Endothelial cell of umbilical vein (primary cell): ENCODE results near the gene HAND1. TPM values are rescaled to one million over a fixed set of nuclear protein-coding genes. Genes with fewer than 3 reads are reported as not detected.
A peak's percentile ranks its signal among the peaks of the same experiment; 100 is the strongest.

Source experiments
- BruUV-seq: library from RNA; stranded (reverse); fragments of 400-500 nt; replicated peaks from 2 replicates; lab custom pipeline; 2021; lab: Mats Ljungman, UMichigan
- CTCF ChIA-PET: fragments of 300-600, 350-600 bp; sonication (Branson Sonifier 250); formaldehyde crosslinking; loops from one replicate; lab custom pipeline; 2021; ENCODE audit warnings: antibody characterized with exemption, inconsistent platforms; lab: Charles Lee
- POLR2A ChIA-PET: fragments of 300-600, 350-600 bp; sonication (Branson Sonifier 250); formaldehyde crosslinking; loops from one replicate; lab custom pipeline; 2021; ENCODE audit warnings: antibody characterized with exemption, inconsistent platforms; lab: Charles Lee
- DNase-seq: peaks from one replicate; pipeline ENCODE4 v3.0.0-alpha.2; 2011; ENCODE audit warnings: low read depth, low spot score
- FAIRE-seq: peaks from 2 replicates; lab custom pipeline; 2011; peaks lifted over from hg19 to GRCh38; lab: Jason Lieb, UNC
- H2AFZ ChIP-seq: 2 replicates; pipeline ENCODE4 v1.6.0; 2012; ENCODE audit warnings: low read depth, low read length, control low read depth, inconsistent platforms
- H3K27ac ChIP-seq: 2 replicates; pipeline ENCODE4 v1.5.1; 2011; ENCODE audit warnings: low read depth, mild to moderate bottlenecking, control low read depth, low read length, moderate library complexity; ENCODE audit not compliant: insufficient read depth
- H3K27me3 ChIP-seq, 2 experiments: 2 replicates each; pipeline versions ENCODE4 v1.6.0 to v1.6.1; 2011; ENCODE audit warnings: low read length in 2 of 2, mixed read lengths in 1 of 2; ENCODE audit not compliant: control insufficient read depth in 2 of 2, insufficient read depth in 2 of 2
- H3K36me3 ChIP-seq, 2 experiments: 2 replicates in 1 of 2; 3 replicates in 1 of 2; pipeline ENCODE4 v1.5.1; 2011; ENCODE audit warnings: low read length in 2 of 2, mild to moderate bottlenecking in 1 of 2, moderate library complexity in 1 of 2; ENCODE audit not compliant: control insufficient read depth in 2 of 2, insufficient read depth in 2 of 2; ENCODE audit errors: extremely low read depth in 1 of 2
- H3K4me1 ChIP-seq: 3 replicates; pipeline ENCODE4 v1.5.1; 2011; ENCODE audit warnings: mild to moderate bottlenecking, low read length; ENCODE audit not compliant: control insufficient read depth, insufficient read depth; ENCODE audit errors: extremely low read depth
- H3K4me2 ChIP-seq: 2 replicates; pipeline ENCODE4 v1.6.1; 2011; ENCODE audit warnings: low read length, control low read depth, mixed read lengths; ENCODE audit not compliant: insufficient read depth
- H3K4me3 ChIP-seq, 3 experiments: fragments of 200-600 bp in 1 of 3; sonication (generic), shearing (Covaris generic) in 1 of 3; replicated peaks in 1 of 3; 2 replicates each; pipeline ENCODE4 v1.5.1; 2011 to 2016; ENCODE audit warnings: control low read depth in 3 of 3, low read length in 3 of 3, mild to moderate bottlenecking in 2 of 3, inconsistent platforms in 1 of 3, low read depth in 1 of 3, moderate library complexity in 1 of 3; ENCODE audit not compliant: insufficient read depth in 1 of 3
- H3K79me2 ChIP-seq: 2 replicates; pipeline ENCODE4 v1.6.0; 2012; ENCODE audit warnings: low read length, inconsistent platforms; ENCODE audit not compliant: control insufficient read depth, insufficient read depth
- H3K9ac ChIP-seq: replicated peaks from 2 replicates; pipeline ENCODE3; 2011; ENCODE audit warnings: low read length, control low read depth; ENCODE audit not compliant: insufficient read depth; ENCODE audit errors: extremely low read depth
- H3K9me1 ChIP-seq: replicated peaks from 3 replicates; pipeline ENCODE4 v1.6.0; 2011; ENCODE audit warnings: mild to moderate bottlenecking, low read length; ENCODE audit not compliant: control insufficient read depth, insufficient read depth; ENCODE audit errors: extremely low read depth
- H3K9me3 ChIP-seq: replicated peaks from 2 replicates; pipeline ENCODE4 v1.5.1; 2012; ENCODE audit warnings: low read length, inconsistent platforms; ENCODE audit not compliant: control insufficient read depth, insufficient read depth
- H4K20me1 ChIP-seq: replicated peaks from 2 replicates; pipeline ENCODE3; 2011; ENCODE audit warnings: mild to moderate bottlenecking, low read length; ENCODE audit not compliant: control insufficient read depth, insufficient read depth; ENCODE audit errors: extremely low read depth
- EZH2 ChIP-seq: IDR thresholded peaks from 2 replicates; pipeline ENCODE4 v1.6.1; 2012; ENCODE audit warnings: borderline replicate concordance, low read depth, mild to moderate bottlenecking, moderate library complexity, low read length, inconsistent platforms; ENCODE audit not compliant: severe bottlenecking
- MYC ChIP-seq: IDR thresholded peaks from one replicate; pipeline ENCODE4 v1.6.1; 2011; ENCODE audit warnings: mild to moderate bottlenecking, low read depth, low read length
- POLR2AphosphoS5 ChIP-seq: IDR thresholded peaks from 2 replicates; pipeline ENCODE4 v1.6.1; 2012; ENCODE audit warnings: low read depth, mild to moderate bottlenecking, control low read depth, low read length, moderate library complexity; ENCODE audit not compliant: insufficient read depth
- dilution Hi-C: fragments of 300-500 bp; cut with MboI; formaldehyde crosslinking; loops from one replicate; pipeline ENCODE4 v1.15.0; 2019; ENCODE audit warnings: low sequenced_read_pairs; ENCODE audit not compliant: extremely low pct_ligation_motif_present
- intact Hi-C: fragments of 100-400 bp; cut with micrococcal nuclease; formaldehyde crosslinking; loops from one replicate; pipeline ENCODE4 v1.10.0; 2022
- polyA plus RNA-seq, 4 experiments: library from polyadenylated mRNA; depleted of rRNA in 3 of 4; stranded (reverse) in 3 of 4; unstranded in 1 of 4; fragments of >200 nt; gene quantifications; 2 replicates each; pipeline versions ENCODE4 v1.2.1 to v1.2.3, GENCODE V29; 2011 to 2012; ENCODE audit warnings: missing spikeins in 1 of 4
- total RNA-seq: library from RNA; stranded (reverse); gene quantifications from 2 replicates; pipeline ENCODE4 v1.2.3, GENCODE V29; 2021
- TF ChIP-seq, protein P1 (sequence below): IDR thresholded peaks from 2 replicates; pipeline ENCODE4 v1.6.1; 2011; ENCODE audit not compliant: insufficient read depth, insufficient read length

The HAND1 gene
- total and polyA plus RNA-seq, 2 donors (not counting 3 experiments of a cell fraction or from before 2014, with no cell fraction given) = not detected

DNA sequence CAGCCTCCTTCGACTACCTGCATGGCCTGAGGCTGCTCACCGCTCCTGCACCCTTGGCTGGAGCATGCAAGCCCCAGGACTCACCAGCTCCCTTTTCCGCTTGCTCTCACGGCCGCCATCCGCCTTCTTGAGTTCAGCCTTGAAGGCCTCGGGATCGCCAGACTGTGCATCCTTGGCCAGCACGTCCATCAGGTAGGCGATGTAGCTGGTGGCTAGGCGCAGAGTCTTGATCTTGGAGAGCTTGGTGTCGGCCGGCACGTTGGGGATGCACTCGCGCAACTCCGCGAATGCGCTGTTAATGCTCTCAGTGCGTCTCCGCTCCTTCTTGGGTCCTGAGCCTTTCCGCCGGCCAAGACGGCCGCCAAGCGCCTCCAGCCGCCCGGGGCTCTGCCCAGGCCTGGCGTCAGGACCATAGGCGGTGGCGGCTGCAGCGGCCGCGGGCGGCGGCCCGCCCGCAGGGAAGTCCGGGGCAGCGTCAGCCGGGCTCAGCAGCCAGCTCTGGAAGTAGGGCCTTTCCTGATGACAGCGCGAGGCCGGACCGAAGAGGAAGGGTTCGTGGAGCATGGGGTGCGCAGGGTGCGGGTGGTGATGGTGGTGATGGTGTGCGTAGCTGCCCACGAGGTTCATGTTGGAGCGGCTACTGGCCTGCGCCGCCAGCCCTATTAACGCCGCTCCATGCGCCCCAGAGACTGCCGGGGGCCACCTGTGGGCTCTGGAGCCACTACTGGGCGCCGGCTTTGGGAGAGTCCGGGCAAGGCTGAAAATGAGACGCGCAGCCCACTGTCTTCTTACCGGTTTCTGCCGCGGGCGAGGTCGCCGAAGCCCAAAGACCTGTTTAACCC is 424 bp downstream of the HAND1 start:
- TF ChIP-seq EZH2 = peak; percentile 97
- TF ChIP-seq POLR2AphosphoS5 = no peak
- peak overlapping the region; percentile 30 for H3K4me2 ChIP-seq
- no peaks in the 10 kb centered on the region for H3K9me1 ChIP-seq
- no TSS peak for BruUV-seq
- no peaks in the 10 kb centered on the region for H3K79me2 ChIP-seq
- H3K4me3 ChIP-seq = no peak overlapping the region
- ChIA-PET POLR2A (no interaction called here), CTCF (interaction anchor here (0.7 to 1.3 kb wide), 2 partner anchors 9 to 43 kb away, joined by 3 to 4 read pairs; no protein-coding TSS in a partner anchor)
- no peaks in the 10 kb centered on the region for H3K4me1 ChIP-seq
- H3K9ac ChIP-seq = no peak overlapping the region
- H2AFZ ChIP-seq = no peak overlapping the region
- H3K27ac ChIP-seq = no peak overlapping the region
- peaks cover 97 to 98% of the 10 kb centered on the region in 2 experiments for H3K27me3 ChIP-seq
- H3K36me3 ChIP-seq = no peaks in the 10 kb centered on the region
- FAIRE-seq (no peak), DNase-seq (peak; percentile 18)
- no peaks in the 10 kb centered on the region for H3K9me3 ChIP-seq
- H4K20me1 ChIP-seq = no peaks in the 10 kb centered on the region
- dilution Hi-C loops = no loop called here
- intact Hi-C loops = no loop called here

DNA sequence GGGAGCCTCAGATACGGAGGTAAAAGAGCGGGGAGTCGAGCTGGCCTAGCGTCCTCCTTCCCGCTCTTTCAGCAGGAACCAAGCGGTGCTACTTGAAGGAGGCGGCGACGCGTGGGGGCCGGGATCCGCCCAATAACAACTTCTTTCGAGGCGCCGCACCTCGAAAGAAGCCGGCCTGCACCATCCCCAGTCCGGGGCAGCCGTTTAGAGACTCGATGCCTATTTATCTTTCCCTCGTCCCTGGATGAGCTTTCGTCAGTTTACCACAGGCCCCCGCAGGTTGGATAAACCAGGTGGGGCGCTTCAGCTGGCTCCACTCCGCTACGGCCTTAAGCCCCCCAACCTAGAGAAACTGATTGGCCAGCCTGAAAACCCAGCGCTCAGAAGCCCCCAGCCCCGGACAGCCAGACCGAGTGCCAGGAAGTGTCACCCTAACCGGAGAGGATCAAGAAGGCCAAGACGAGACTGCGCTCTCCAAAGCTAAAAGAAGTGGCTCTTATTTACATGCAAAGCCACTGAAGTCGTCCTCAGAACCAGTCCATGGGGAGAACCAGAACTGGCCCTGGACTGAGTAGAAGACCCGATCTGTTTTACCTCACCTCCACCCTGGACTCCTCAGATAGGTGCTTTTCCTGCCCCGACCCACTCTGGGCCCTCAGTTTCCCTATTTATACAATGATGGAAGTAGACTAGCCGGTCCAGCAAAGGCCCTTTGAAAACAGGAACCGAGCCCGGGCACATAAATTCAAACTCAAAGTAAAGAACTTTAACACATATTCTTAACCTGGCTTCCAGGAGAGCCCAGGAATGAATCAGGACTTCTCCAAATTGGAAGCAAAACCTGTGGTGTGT is 1.4 kb downstream of the HAND1 start:
- Histone ChIP-seq H3K36me3 (no peaks in the 10 kb centered on the region), H3K4me1 (no peaks in the 10 kb centered on the region), H3K79me2 (no peaks in the 10 kb centered on the region), H3K9me1 (no peaks in the 10 kb centered on the region), H3K9ac (no peak overlapping the region), H2AFZ (no peak overlapping the region), H3K27ac (no peak overlapping the region), H3K27me3 (peaks cover 92 to 98% of the 10 kb centered on the region in 2 experiments), H3K9me3 (no peaks in the 10 kb centered on the region), H3K4me2 (no peak overlapping the region), H4K20me1 (no peaks in the 10 kb centered on the region), H3K4me3 (no peak overlapping the region)
- dilution Hi-C loops (no loop called here), intact Hi-C loops (no loop called here)
- ChIA-PET POLR2A (no interaction called here), CTCF (interaction anchor here (0.7 to 1.3 kb wide), 2 partner anchors 8 to 44 kb away, joined by 3 to 4 read pairs; no protein-coding TSS in a partner anchor)
- DNase-seq (no peak), FAIRE-seq (no peak)
- TF ChIP-seq, protein P1, sequence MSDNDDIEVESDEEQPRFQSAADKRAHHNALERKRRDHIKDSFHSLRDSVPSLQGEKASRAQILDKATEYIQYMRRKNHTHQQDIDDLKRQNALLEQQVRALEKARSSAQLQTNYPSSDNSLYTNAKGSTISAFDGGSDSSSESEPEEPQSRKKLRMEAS = no peak
- peak; percentile 71 for TF ChIP-seq EZH2
- no peak for TF ChIP-seq MYC
- no TSS peak for BruUV-seq
